ENCODE results near the gene ZNF428. TPM values are rescaled to one million over a fixed set of nuclear protein-coding genes. Genes with fewer than 3 reads are reported as not detected.

ZNF428 gene
- total RNA-seq, 1 experiment from 2014 or later: 46.8 TPM

GRCh38 chr19:43649514-43649913, 30.1 kb upstream of the ZNF428 start:
- ChIA-PET POLR2A (ENCODE audit: unreplicated experiment) (no interaction called here), CTCF (no interaction called here)

GRCh38 chr19:43648633-43649032, 29.2 kb upstream of the ZNF428 start:
- no peaks in the 10 kb centered on the region for H3K9me3 ChIP-seq (ENCODE audit: low read length)
- no peaks in the 10 kb centered on the region for H4K20me1 ChIP-seq (ENCODE audit: low read length)
- H3K4me1 ChIP-seq (ENCODE audit: insufficient read depth, low read length): no peaks in the 10 kb centered on the region
- H3K9ac ChIP-seq (ENCODE audit: low read length): no peak overlapping the region
- POLR2A ChIA-PET (ENCODE audit: unreplicated experiment): no interaction called here
- H2AFZ ChIP-seq (ENCODE audit: low read length): no peak overlapping the region
- no peak for DNase-seq
- peaks cover 5% of the 10 kb centered on the region for H3F3A ChIP-seq (ENCODE audit: low read length, unreplicated experiment)
- no peak overlapping the region for H3K27ac ChIP-seq (ENCODE audit: low read length)
- H3K79me2 ChIP-seq (ENCODE audit: low read length): no peaks in the 10 kb centered on the region
- intact Hi-C loops (cut with micrococcal nuclease): no loop called here
- H3K9me2 ChIP-seq (replicated peaks; ENCODE audit: low read length): no peaks in the 10 kb centered on the region
- peaks cover 25% of the 10 kb centered on the region for H3K36me3 ChIP-seq (ENCODE audit: low read depth, low read length)
- CTCF ChIA-PET: no interaction called here
- no peak for ATAC-seq
- no peak overlapping the region for H3K4me2 ChIP-seq (ENCODE audit: low read length)
- H3K27me3 ChIP-seq (ENCODE audit: low read length): no peaks in the 10 kb centered on the region
- H3K4me3 ChIP-seq (ENCODE audit: low read length): no peak overlapping the region
- no TSS peak for BruUV-seq (replicated peaks)
- TF ChIP-seq CTCF (conservative IDR thresholded peaks at IDR 0.05; ENCODE audit: low read depth, low read length): no peak
- TF ChIP-seq EZH2 (IDR thresholded peaks at IDR 0.05; ENCODE audit: low read length, unreplicated experiment): no peak
- no peak for TF ChIP-seq EZH2phosphoT487 (IDR thresholded peaks at IDR 0.05; ENCODE audit: borderline replicate concordance, low read length)

More at GRCh38 chr19:43649514-43649913, 30.1 kb upstream of the ZNF428 start:
- H3K79me2 ChIP-seq (ENCODE audit: low read length): no peaks in the 10 kb centered on the region
- DNase-seq (no peak), ATAC-seq (no peak)
- no TSS peak for BruUV-seq (replicated peaks)
- intact Hi-C loops (cut with micrococcal nuclease): no loop called here
- H3K9ac ChIP-seq (ENCODE audit: low read length): no peak overlapping the region
- H3K9me3 ChIP-seq (ENCODE audit: low read length): no peaks in the 10 kb centered on the region
- no peak overlapping the region for H3K27ac ChIP-seq (ENCODE audit: low read length)
- no peaks in the 10 kb centered on the region for H4K20me1 ChIP-seq (ENCODE audit: low read length)
- no peak overlapping the region for H3K4me3 ChIP-seq (ENCODE audit: low read length)
- peaks cover 5% of the 10 kb centered on the region for H3F3A ChIP-seq (ENCODE audit: low read length, unreplicated experiment)
- peaks cover 25% of the 10 kb centered on the region for H3K36me3 ChIP-seq (ENCODE audit: low read depth, low read length)
- H3K4me1 ChIP-seq (ENCODE audit: insufficient read depth, low read length): no peaks in the 10 kb centered on the region
- TF ChIP-seq EZH2phosphoT487 (IDR thresholded peaks at IDR 0.05; ENCODE audit: borderline replicate concordance, low read length): no peak
- TF ChIP-seq CTCF (conservative IDR thresholded peaks at IDR 0.05; ENCODE audit: low read depth, low read length): no peak
- TF ChIP-seq EZH2 (IDR thresholded peaks at IDR 0.05; ENCODE audit: low read length, unreplicated experiment): no peak
- no peaks in the 10 kb centered on the region for H3K27me3 ChIP-seq (ENCODE audit: low read length)
- no peak overlapping the region for H3K4me2 ChIP-seq (ENCODE audit: low read length)
- H2AFZ ChIP-seq (ENCODE audit: low read length): no peak overlapping the region
- H3K9me2 ChIP-seq (replicated peaks; ENCODE audit: low read length): no peaks in the 10 kb centered on the region

GRCh38 chr19:43644181-43644580, 24.8 kb upstream of the ZNF428 start:
- Histone ChIP-seq H3K9ac (ENCODE audit: low read length) (no peak overlapping the region), H4K20me1 (ENCODE audit: low read length) (no peaks in the 10 kb centered on the region), H3K36me3 (ENCODE audit: low read depth, low read length) (peaks cover 7% of the 10 kb centered on the region), H3F3A (ENCODE audit: low read length, unreplicated experiment) (peaks cover 5% of the 10 kb centered on the region), H3K79me2 (ENCODE audit: low read length) (no peaks in the 10 kb centered on the region), H2AFZ (ENCODE audit: low read length) (no peak overlapping the region), H3K4me3 (ENCODE audit: low read length) (no peak overlapping the region), H3K9me2 (replicated peaks; ENCODE audit: low read length) (no peaks in the 10 kb centered on the region), H3K9me3 (ENCODE audit: low read length) (no peaks in the 10 kb centered on the region), H3K27me3 (ENCODE audit: low read length) (no peaks in the 10 kb centered on the region), H3K4me2 (ENCODE audit: low read length) (no peak overlapping the region), H3K4me1 (ENCODE audit: insufficient read depth, low read length) (no peaks in the 10 kb centered on the region; the same call in 1 of the 2 replicates), H3K27ac (ENCODE audit: low read length) (no peak overlapping the region)
- ChIA-PET CTCF (no interaction called here), POLR2A (ENCODE audit: unreplicated experiment) (no interaction called here)
- DNase-seq: no peak
- TF ChIP-seq EZH2phosphoT487 (IDR thresholded peaks at IDR 0.05; ENCODE audit: borderline replicate concordance, low read length) (no peak), CTCF (conservative IDR thresholded peaks at IDR 0.05; ENCODE audit: low read depth, low read length) (no peak), EZH2 (IDR thresholded peaks at IDR 0.05; ENCODE audit: low read length, unreplicated experiment) (no peak)
- intact Hi-C loops (cut with micrococcal nuclease): no loop called here
- no peak for ATAC-seq
- no TSS peak for BruUV-seq (replicated peaks)
